T1000 (cell line): ENCODE data around the gene UBP1.
"Not testable (repeated sequence)": the region's sequence is repeated elsewhere in the genome, so short reads cannot be mapped to it uniquely, and the experiment has no call there.

Experiments used
- DNase-seq: peaks from one replicate; lab custom pipeline; 2025; ENCODE audit warnings: mixed read lengths; lab: John Stamatoyannopoulos, UW

Gene UBP1

DNA sequence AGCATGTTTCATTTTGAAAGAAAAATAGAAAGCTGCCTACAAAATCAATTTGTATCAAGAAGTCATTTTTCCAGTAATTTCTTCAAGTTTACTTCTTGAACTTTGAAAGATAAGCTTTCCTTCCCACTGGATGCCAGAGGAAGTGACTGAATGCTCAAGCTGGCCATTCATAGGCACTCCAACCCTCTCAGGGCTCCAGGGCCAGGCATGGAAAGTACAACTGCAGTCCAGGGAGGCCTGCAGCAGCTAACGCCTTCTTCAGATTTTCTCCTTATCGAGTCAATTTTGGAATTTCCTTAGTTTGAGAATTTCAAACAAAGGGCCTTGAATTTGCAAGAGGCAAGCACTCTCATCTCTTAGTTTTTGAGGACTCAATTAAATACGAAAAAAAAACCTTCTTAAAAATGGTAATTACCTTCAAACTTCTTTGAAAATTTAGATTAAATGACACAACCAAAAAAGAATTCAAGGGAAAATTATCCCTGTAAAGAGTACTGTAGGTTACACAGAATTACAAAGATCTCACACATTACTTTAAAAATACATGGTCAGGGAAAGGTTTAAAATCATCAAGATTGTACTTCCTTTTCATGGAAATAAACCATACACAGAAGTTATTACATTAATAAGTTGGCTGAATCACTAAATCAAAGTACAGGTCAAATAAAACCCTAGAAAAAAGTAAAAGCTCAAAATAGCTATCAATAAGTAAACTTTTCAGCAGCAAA, 2.5 kb downstream of the UBP1 start:
- DNase-seq = no peak

DNA sequence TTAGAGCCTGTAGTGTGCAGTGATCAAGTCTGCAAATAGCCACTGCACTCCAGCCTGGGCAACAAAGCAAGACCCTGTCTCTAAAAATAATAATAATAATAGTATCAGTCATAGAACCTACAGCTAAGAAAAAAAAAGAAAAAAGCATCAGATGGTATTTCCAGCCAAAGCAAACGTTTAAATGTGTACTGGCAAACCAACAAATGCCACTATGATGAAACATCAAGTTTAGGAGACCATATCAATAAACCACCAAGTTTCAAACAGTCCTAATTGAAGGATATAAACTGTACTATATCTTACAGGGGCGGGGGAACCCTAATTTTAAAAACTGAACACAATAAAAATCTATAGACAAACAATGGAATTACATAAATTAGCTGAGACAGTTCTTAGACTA, 6.4 kb downstream of the UBP1 start:
- DNase-seq = no peak

- DNase-seq = no peak
Observed at GRCh38 chr3:33430571-33430970, 9.6 kb downstream of the UBP1 start.

GRCh38 chr3:33430061-33430460, 10.1 kb downstream of the UBP1 start:
- no peak for DNase-seq

DNA sequence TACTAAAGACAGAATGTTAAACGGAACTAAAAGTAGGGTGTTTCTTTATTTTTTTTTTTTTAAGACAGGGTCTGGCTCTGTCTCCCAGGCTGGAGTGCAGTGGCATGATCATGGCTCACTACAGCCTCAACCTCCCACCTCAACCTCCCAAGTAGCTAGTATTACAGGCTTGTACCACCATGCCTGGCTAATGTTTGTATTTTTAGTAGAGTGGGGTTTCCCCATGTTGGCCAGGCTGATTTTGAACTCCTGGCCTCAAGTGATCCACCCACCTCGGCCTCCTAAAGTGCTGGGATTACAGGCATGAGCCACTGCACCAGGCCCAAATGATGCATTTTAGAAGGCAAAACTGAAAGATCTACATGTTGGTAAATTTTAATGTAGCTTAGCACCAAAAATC, 10.9 kb downstream of the UBP1 start:
- not testable (repeated sequence) for DNase-seq

DNA sequence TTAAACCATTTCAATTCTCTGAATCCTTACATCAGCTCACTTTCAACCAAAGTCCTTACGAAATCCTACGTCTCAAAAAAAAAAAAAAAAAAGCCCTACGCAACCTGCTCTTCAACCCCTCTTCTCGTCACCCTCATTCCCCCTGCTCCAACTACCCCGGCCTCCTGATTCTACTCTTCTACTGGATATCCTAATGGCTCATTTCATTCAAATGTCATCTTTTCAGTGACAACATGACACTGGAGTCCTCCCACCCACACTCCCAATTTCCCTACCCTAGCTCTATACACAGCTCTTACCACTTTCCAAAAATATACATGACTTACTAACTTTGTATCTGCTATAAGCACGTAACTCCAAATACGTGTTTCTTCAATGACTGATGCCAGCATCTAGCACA, 11.5 kb downstream of the UBP1 start:
- no peak for DNase-seq

DNA sequence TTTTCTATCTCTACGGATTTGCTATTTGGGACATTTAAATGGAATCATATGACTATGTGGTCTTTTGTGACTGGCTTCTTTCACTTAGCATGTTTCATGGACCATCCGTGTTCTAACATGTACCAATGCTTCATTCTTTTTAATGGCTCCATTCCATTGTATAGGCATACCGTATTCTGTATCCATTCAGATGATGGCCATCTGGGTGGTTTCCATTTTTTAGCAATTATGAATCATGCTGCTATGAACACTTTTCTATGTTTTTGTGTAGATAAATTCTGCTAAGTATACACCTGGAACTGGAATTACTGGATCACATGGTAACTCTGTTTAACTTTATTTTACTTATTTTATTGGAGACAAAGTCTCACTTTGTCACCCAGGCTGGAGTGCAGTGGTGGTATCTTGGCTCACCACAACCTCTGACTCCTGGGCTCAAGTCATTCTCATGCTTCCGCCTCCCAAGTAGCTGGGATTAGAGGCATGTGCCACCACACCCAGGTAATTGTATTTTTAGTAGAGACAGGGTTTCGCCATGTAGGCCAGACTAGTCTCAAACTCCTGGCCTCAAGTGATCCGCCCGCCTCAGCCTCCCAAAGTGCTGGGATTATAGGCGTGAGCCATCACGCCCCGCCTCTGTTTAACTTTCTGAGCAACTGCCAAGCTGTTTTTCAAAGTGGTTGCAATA, 13.4 kb downstream of the UBP1 start:
- DNase-seq = no peak

- DNase-seq = no peak
Observed at GRCh38 chr3:33426068-33426467, 14.1 kb downstream of the UBP1 start.

GRCh38 chr3:33425453-33425852, 14.8 kb downstream of the UBP1 start:
- DNase-seq = no peak

DNA sequence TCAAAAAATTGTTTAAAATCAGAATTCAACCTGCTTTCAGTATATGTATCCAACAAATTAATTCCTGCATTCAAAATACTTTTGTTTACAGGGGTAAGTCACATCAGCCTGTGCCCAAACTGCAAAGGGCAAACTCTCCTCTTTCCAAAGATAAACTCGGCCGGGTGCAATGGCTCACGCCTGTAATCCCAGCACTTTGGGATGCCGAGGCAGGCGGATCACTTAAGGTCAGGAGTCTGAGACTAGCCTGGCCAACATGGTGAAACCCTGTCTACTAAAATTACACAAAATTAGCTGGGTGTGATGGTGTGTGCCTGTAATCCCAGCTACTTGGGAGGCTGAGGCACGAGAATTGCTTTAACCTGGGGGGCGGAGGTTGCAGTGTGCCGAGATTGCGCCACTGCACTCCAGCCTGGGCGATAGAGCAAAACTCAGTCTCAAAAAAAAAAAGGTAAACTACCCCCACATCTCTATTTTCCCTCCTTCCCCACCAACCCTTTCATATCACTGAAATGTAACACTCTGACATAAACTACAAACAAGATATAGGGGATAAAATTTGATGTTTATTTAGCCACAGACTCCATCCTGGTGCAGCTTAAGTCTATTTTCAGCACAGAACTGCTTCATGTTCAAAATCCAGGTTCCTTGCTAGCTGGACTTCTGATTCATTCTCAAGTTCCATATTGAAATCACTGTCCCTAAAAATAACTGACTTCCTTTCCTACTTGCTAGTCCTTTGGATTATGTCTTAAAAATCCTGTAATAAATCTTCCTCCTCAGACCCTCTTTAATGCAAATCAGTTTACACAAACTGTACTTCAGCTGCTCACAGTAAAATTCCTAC, 15.4 kb downstream of the UBP1 start:
- DNase-seq = no peak

GRCh38 chr3:33420966-33421365, 19.2 kb downstream of the UBP1 start:
- no peak for DNase-seq

- no peak for DNase-seq
Observed at GRCh38 chr3:33419948-33420347, 20.3 kb downstream of the UBP1 start.

DNA sequence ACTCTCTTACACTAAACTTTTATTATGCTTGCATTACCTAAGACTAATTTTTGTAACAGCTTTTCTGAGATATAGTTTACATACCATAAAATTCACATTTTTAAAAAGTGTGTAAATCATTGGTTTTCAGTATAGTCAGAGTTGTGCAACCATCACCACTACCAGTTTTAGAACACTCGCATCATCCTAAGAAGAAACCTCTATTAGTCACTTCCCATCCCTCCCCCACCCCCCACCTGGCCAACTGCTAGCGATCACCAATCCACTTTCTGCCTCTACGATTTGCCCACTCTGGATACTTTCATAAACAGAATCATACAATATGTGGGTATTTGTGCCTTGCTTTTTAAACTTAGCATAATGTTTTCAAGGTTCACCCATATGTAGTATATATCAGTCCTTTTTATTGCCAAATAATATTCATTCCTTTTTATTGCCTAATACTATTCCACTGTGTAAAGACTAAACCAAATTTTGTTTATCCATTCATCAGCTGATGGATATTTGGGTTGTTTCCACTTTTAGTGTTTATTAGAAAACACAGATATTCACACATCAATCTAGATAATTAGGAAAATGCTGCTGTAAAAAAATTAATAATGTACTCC, 23.0 kb downstream of the UBP1 start:
- no peak for DNase-seq

- not testable (repeated sequence) for DNase-seq
Observed at GRCh38 chr3:33410816-33411215, 29.4 kb downstream of the UBP1 start.

- DNase-seq = no peak
Observed at GRCh38 chr3:33403756-33404155, 36.4 kb downstream of the UBP1 start.

GRCh38 chr3:33402936-33403335, 37.3 kb downstream of the UBP1 start:
- DNase-seq = no peak

DNA sequence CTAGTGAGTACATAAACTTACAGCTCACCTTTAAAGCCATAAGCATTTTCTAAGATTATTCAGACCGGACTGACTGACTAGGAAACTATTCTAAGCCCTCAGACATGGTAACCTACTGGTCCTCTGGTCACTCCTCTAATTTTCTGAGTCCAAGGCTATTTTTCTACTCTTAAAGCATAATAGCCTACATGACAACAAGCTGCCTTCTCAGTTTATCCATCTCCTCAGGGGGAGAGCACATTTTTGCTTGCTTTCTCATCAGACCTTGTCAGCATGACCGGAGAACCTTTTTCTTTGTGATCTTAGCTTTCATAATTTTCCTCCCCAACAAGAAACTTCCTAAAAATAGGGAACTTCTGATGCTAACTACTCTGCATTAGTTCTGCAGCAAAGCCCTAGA, 38.4 kb downstream of the UBP1 start:
- DNase-seq = no peak

GRCh38 chr3:33398410-33398809, 41.8 kb downstream of the UBP1 start:
- DNase-seq = no peak

DNA sequence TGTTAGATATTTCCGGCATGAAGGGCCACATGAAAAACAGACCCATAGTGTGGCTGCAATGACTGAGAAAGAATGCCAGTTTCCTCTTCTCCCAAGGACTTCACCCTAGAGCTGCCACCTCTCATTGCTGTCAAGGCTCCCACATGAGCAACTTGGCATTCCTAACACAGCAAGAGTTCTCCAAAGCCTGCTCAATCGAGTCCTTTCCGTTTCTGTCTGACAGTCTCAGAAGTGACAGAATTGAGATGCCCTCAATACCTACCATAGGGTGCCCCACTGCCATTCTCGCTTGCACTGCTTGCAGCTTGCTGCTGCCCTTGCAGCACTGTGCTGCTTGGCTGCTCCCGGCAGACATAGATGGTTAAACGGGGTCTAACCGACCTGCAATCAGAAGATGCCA, 44.3 kb downstream of the UBP1 start:
- no peak for DNase-seq

- no peak for DNase-seq
Observed at GRCh38 chr3:33394403-33395054, 45.7 kb downstream of the UBP1 start.

- peak; percentile 85 for DNase-seq
Observed at GRCh38 chr3:33392703-33393125, 47.5 kb downstream of the UBP1 start.

GRCh38 chr3:33392144-33392543, 48.1 kb downstream of the UBP1 start:
- no peak for DNase-seq
